ENCODE measurements around the gene USP47.

GRCh38 chr11:11882539-11882938 is 40.8 kb downstream of the USP47 start:
- no peak for TF ChIP-seq POLR2A (IDR thresholded peaks at IDR 0.05)
- TF ChIP-seq, protein P1, sequence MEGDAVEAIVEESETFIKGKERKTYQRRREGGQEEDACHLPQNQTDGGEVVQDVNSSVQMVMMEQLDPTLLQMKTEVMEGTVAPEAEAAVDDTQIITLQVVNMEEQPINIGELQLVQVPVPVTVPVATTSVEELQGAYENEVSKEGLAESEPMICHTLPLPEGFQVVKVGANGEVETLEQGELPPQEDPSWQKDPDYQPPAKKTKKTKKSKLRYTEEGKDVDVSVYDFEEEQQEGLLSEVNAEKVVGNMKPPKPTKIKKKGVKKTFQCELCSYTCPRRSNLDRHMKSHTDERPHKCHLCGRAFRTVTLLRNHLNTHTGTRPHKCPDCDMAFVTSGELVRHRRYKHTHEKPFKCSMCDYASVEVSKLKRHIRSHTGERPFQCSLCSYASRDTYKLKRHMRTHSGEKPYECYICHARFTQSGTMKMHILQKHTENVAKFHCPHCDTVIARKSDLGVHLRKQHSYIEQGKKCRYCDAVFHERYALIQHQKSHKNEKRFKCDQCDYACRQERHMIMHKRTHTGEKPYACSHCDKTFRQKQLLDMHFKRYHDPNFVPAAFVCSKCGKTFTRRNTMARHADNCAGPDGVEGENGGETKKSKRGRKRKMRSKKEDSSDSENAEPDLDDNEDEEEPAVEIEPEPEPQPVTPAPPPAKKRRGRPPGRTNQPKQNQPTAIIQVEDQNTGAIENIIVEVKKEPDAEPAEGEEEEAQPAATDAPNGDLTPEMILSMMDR (IDR thresholded peaks at IDR 0.05) = no peak
- no peak for TF ChIP-seq EP300 (IDR thresholded peaks at IDR 0.05)
- TF ChIP-seq POLR2AphosphoS5 (IDR thresholded peaks at IDR 0.05) = no peak
